HepG2 (cell line): ENCODE results near the gene DLG5. TPM values are rescaled to one million over a fixed set of nuclear protein-coding genes. Genes with fewer than 3 reads are reported as not detected.

ENCODE experiments used
- ATAC-seq: fragments of 200-7000 bp; cut with Tn5 transposase; 3 replicates; pipeline ENCODE4 v1.9.1; 2020; ENCODE audit warnings: mild to moderate bottlenecking, moderate library complexity
- BruUV-seq: library from RNA; stranded (reverse); fragments of 400-500 nt; replicated peaks from 2 replicates; lab custom pipeline; 2021; lab: Mats Ljungman, UMichigan
- CTCF ChIA-PET: fragments of 300-600 bp; formaldehyde crosslinking; extraction: SDS; loops from one replicate; lab custom pipeline; 2021; ENCODE audit warnings: low total read pairs, inconsistent platforms, low intra/inter-chr PET ratio; lab: Yijun Ruan, JAX
- POLR2A ChIA-PET: fragments of 350-600 bp; sonication (Branson Sonifier 250); formaldehyde crosslinking; loops from one replicate; lab custom pipeline; 2020; ENCODE audit warnings: antibody characterized with exemption, inconsistent platforms; lab: Yijun Ruan, JAX
- DNase-seq: peaks from one replicate; pipeline ENCODE4 v3.0.0-alpha.2; 2015; ENCODE audit warnings: low spot score
- FAIRE-seq: peaks from 3 replicates; lab custom pipeline; 2011; peaks lifted over from hg19 to GRCh38; lab: Jason Lieb, UNC
- H2AFZ ChIP-seq: one replicate; pipeline ENCODE4 v1.6.1; 2011; ENCODE audit warnings: low read length, inconsistent platforms
- H3K27ac ChIP-seq: fragments of 300-600 bp; 3 replicates; pipeline ENCODE4 v1.8.0; 2011; ENCODE audit warnings: mixed run types, mild to moderate bottlenecking, mixed read lengths, low read length, inconsistent platforms; ENCODE audit not compliant: insufficient read depth; ENCODE audit errors: extremely low read length
- H3K27me3 ChIP-seq, 2 experiments: fragments of 200-600 bp in 1 of 2; 2 replicates in 1 of 2; 3 replicates in 1 of 2; pipeline versions ENCODE4 v1.6.0 to v1.8.0; 2011; ENCODE audit warnings: low read length in 2 of 2, mild to moderate bottlenecking in 2 of 2, moderate library complexity in 2 of 2, inconsistent platforms in 1 of 2; ENCODE audit not compliant: insufficient read depth in 2 of 2, control insufficient read depth in 1 of 2
- H3K36me3 ChIP-seq, 2 experiments: fragments of 200-600 bp in 1 of 2; replicated peaks in 1 of 2; 2 replicates in 1 of 2; 3 replicates in 1 of 2; pipeline versions ENCODE4 v1.5.1 to v1.8.0; 2011; ENCODE audit warnings: low read length in 2 of 2, inconsistent platforms in 1 of 2; ENCODE audit not compliant: insufficient read depth in 2 of 2, control insufficient read depth in 1 of 2
- H3K4me1 ChIP-seq: 2 replicates; pipeline ENCODE4 v1.5.1; 2012; ENCODE audit warnings: low read length, inconsistent platforms; ENCODE audit not compliant: insufficient read depth
- H3K4me2 ChIP-seq: 2 replicates; pipeline ENCODE4 v1.6.0; 2011; ENCODE audit warnings: low read depth, low read length, inconsistent platforms
- H3K4me3 ChIP-seq, 3 experiments: fragments of 200-600 bp in 1 of 3; sonication (generic), shearing (Covaris generic) in 1 of 3; replicated peaks in 1 of 3; 2 replicates each; pipeline ENCODE4 v1.5.1; 2011 to 2016; ENCODE audit warnings: low read length in 3 of 3, inconsistent platforms in 2 of 3, low read depth in 2 of 3, mild to moderate bottlenecking in 2 of 3, control low read depth in 1 of 3, mixed read lengths in 1 of 3; ENCODE audit not compliant: insufficient read depth in 1 of 3
- H3K79me2 ChIP-seq: one replicate; pipeline ENCODE4 v1.6.1; 2011; ENCODE audit warnings: low read length, inconsistent platforms; ENCODE audit not compliant: insufficient read depth
- H3K9ac ChIP-seq: 2 replicates; pipeline ENCODE4 v1.6.0; 2011; ENCODE audit warnings: mild to moderate bottlenecking, low read depth, low read length, inconsistent platforms; ENCODE audit not compliant: insufficient read depth
- H3K9me3 ChIP-seq: 2 replicates; pipeline ENCODE4 v1.5.1; 2012; ENCODE audit warnings: mild to moderate bottlenecking, low read length
- H4K20me1 ChIP-seq: 2 replicates; pipeline ENCODE4 v1.6.0; 2011; ENCODE audit warnings: inconsistent platforms, mild to moderate bottlenecking, low read length, moderate library complexity; ENCODE audit not compliant: insufficient read depth
- KIAA2018 ChIP-seq: sonication (generic); formaldehyde crosslinking; IDR thresholded peaks from 2 replicates; pipeline ENCODE4 v1.5.0; 2020; ENCODE audit warnings: mild to moderate bottlenecking, missing genetic modification reagents, borderline replicate concordance
- MEF2D ChIP-seq: sonication (generic); formaldehyde crosslinking; IDR thresholded peaks from 2 replicates; pipeline ENCODE4 v1.5.1; 2020; ENCODE audit warnings: mild to moderate bottlenecking, missing genetic modification reagents
- PBX3 ChIP-seq: sonication (generic); formaldehyde crosslinking; IDR thresholded peaks from 2 replicates; pipeline ENCODE4 v1.8.1; 2023; ENCODE audit warnings: missing genetic modification reagents, inconsistent platforms, borderline replicate concordance
- SAFB2 ChIP-seq: sonication (generic); formaldehyde crosslinking; IDR thresholded peaks from 2 replicates; pipeline ENCODE4 v1.5.1; 2020; ENCODE audit warnings: missing genetic modification reagents, low read depth, mild to moderate bottlenecking, borderline replicate concordance
- ZFP36L1 ChIP-seq: sonication (generic); formaldehyde crosslinking; IDR thresholded peaks from 2 replicates; pipeline ENCODE4 v1.8.0; 2022; ENCODE audit warnings: mild to moderate bottlenecking, missing genetic modification reagents, moderate library complexity
- ZNF142 ChIP-seq: sonication (generic); formaldehyde crosslinking; IDR thresholded peaks from 2 replicates; pipeline ENCODE4 v1.4.0; 2020; ENCODE audit warnings: missing genetic modification reagents
- WGBS: methylation state at CpG from one replicate; pipeline ENCODE4 v1.1.6; 2017; ENCODE audit warnings: low lambda C conversion rate; 5-methylcytosine and 5-hydroxymethylcytosine counted together
- in situ Hi-C: cut with HindIII; loops from 2 replicates; pipeline ENCODE4 v1.10.0; 2017; ENCODE audit warnings: low pct_unique_long_range_greater_than_20kb; ENCODE audit not compliant: extremely low pct_ligation_motif_present
- intact Hi-C: fragments of 100-400 bp; cut with micrococcal nuclease; formaldehyde crosslinking; loops from one replicate; pipeline ENCODE4 v1.10.0; 2022; ENCODE audit not compliant: unreplicated experiment
- polyA plus RNA-seq, 8 experiments: library from polyadenylated mRNA; depleted of rRNA in 3 of 8; stranded (reverse) in 7 of 8; unstranded in 1 of 8; fragments of >200 nt; fragmentation: Illumina TruSeq in 4 of 8; extraction: Trizol in 4 of 8; gene quantifications; 2 replicates each; pipeline versions ENCODE4 v1.2.1 to v1.2.3, GENCODE V29; 2011 to 2016; ENCODE audit warnings: low read depth in 4 of 8, missing spikeins in 1 of 8, mixed read lengths in 1 of 8; ENCODE audit not compliant: insufficient read depth in 1 of 8
- total RNA-seq, 5 experiments: library from RNA; depleted of rRNA; stranded (reverse); fragments of >200 nt; fragmentation: Illumina TruSeq; extraction: Trizol; gene quantifications; 2 replicates each; pipeline ENCODE4 v1.2.3, GENCODE V29; 2016; ENCODE audit warnings: low read depth in 1 of 5
- TF ChIP-seq, protein P1 (sequence below): sonication (generic); formaldehyde crosslinking; IDR thresholded peaks from 2 replicates; pipeline ENCODE4 v1.8.0; 2022; ENCODE audit warnings: missing genetic modification reagents, low read depth, mild to moderate bottlenecking, borderline replicate concordance

Gene DLG5
- total and polyA plus RNA-seq, 2 of the 13 experiments (the other 11 are each of a cell fraction or from before 2014, with no cell fraction given), result 15.5 to 18.2 TPM

DNA sequence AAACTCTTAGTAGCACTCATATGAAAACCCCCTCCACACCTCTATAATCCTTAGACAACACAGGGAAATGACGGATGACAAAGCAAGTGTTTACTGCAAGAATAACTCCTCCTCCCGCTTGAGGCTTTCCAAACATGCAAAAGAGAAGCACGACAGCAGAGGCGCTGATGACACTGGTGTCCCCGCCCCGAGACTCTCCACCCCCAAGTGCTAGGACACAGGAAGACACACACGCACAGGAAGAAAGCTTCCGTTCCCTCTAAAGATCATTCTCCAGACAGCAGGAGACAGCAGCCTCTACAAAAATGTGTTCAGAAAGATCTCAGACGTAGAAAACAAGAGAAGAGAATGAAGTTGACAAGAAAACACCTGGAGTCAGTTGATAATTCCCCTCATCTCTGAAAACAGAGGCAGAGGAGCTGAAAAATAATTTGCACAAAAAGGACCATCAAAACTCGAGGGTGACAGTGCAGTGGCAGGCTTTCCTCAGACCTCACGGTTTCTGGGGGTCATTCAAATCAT, 90.2 kb downstream of the DLG5 start:
- Histone ChIP-seq H3K27ac (no peak overlapping the region), H3K27me3 (no peaks in the 10 kb centered on the region), H3K4me2 (no peak overlapping the region), H3K9me3 (no peaks in the 10 kb centered on the region), H3K79me2 (no peaks in the 10 kb centered on the region), H3K9ac (no peak overlapping the region), H3K4me1 (no peaks in the 10 kb centered on the region), H2AFZ (no peak overlapping the region), H3K4me3 (no peak overlapping the region), H3K36me3 (peaks cover 42 to 63% of the 10 kb centered on the region in 2 experiments; a peak in 4 of 5 replicates), H4K20me1 (no peaks in the 10 kb centered on the region)
- DNase-seq (no peak), FAIRE-seq (no peak), ATAC-seq (no peak)
- intact Hi-C loops, result no loop called here
- no TSS peak for BruUV-seq
- CTCF ChIA-PET, result no interaction called here
- POLR2A ChIA-PET, result no interaction called here
- WGBS, result 95% methylated on average over 11 of the region's 11 CpGs
- in situ Hi-C loops, result no loop called here
- TF ChIP-seq ZNF142 (no peak), MEF2D (CRISPR knock-in tag) (no peak), ZFP36L1 (CRISPR knock-in tag) (no peak), KIAA2018 (CRISPR knock-in tag) (no peak), PBX3 (CRISPR knock-in tag) (no peak), SAFB2 (CRISPR knock-in tag) (no peak)
- TF ChIP-seq, protein P1, sequence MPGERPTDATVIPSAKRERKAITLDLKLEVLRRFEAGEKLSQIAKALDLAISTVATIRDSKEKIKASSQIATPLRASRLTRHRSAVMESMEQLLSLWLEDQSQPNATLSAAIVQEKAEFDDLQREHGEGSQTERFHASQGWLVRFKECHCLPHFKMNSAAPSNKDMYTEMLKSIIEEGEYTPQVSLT (CRISPR knock-in tag), result no peak
